ENCODE measurements around the gene SALL2.

SALL2 gene

GRCh38 chr14:21536418-21537089, 10.4 kb upstream of the SALL2 start:
- no peak overlapping the region for H3K27ac ChIP-seq

DNA sequence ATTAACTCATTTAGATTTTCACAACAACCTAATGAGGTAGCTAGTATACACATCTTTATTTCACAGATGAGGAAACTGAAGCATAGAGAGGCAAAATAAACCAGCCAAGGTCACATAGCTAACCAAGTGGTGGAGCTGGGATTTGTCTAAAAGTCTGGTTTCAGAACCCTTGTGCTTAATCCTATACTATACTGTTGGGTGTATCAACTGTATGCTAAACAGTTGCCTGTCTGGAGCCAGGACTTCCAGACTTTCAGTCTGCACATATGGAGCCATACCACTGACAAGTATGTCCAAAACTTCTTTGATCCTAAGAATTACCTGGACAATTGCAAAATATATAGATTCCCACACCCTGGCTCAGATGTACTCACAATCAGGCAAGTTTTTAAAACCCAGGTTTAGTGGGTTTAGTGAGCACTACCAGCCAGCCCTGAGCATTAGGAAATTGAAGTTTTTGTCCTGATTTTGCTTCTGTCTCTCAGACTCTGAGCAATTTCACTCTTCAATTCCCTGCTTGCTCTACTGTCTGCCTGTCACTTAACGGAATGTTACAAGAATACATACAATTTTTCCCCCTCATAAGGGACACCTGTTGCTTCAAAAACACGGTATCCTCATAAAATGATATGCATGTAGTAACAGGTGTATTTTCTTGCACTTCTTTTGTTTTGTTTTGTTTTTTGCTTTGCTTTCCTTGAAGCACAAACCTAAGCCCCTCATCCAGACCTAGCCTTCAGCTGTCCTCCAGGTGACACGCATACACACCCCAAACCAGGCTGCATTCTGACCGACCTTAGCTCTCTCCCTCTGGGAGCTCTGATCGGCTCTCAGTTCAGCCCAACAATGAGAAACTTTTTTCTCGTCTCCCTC, 9.6 kb upstream of the SALL2 start:
- no peak for TF ChIP-seq ZFX (IDR thresholded peaks at IDR 0.05)
- TF ChIP-seq CTCF (conservative IDR thresholded peaks at IDR 0.05): no peak
- no peak overlapping the region for H3K27ac ChIP-seq

More at GRCh38 chr14:21536418-21537089, 10.4 kb upstream of the SALL2 start:
- TF ChIP-seq ZFX (IDR thresholded peaks at IDR 0.05) (no peak), CTCF (conservative IDR thresholded peaks at IDR 0.05) (no peak)

DNA sequence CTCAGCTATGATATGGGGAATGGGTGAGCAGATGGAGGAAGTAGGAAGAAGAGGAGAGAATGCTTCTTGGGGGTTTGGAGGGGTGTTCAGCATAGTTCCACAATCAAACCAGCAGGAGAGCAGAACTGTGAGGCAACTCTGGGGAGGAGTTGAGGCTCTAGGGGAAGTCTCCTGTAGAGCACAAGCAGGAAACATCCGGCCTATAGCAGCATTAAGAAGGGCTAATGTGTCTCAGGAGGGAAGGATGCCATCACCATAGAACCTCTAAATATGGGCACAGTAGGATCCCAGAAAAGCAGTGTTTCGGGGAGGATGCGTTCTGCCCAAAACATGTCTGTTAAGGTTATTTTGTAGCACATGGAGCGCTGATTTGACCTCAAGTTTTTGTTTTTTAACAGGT, 8.4 kb upstream of the SALL2 start:
- no peak overlapping the region for H3K27ac ChIP-seq
- TF ChIP-seq ZFX (IDR thresholded peaks at IDR 0.05) (no peak), CTCF (conservative IDR thresholded peaks at IDR 0.05) (no peak)

- H3K27ac ChIP-seq: no peak overlapping the region
- TF ChIP-seq ZFX (IDR thresholded peaks at IDR 0.05): no peak
- no peak for TF ChIP-seq CTCF (conservative IDR thresholded peaks at IDR 0.05)
These were observed 7.1 kb upstream of the SALL2 start for GRCh38 chr14:21533294-21533693.

- H3K27ac ChIP-seq: no peak overlapping the region
- TF ChIP-seq CTCF (conservative IDR thresholded peaks at IDR 0.05): no peak
These were observed 3.4 kb upstream of the SALL2 start for GRCh38 chr14:21529515-21529914.

GRCh38 chr14:21528381-21529348, 2.5 kb upstream of the SALL2 start:
- TF ChIP-seq ZFX (IDR thresholded peaks at IDR 0.05) (no peak), CTCF (conservative IDR thresholded peaks at IDR 0.05) (no peak)
- no peak overlapping the region for H3K27ac ChIP-seq

All from C4-2B (cell line).